GM18505 (cell line): ENCODE data around the gene UBA5.
A peak's percentile ranks its signal among the peaks of the same experiment; 100 is the strongest.

Experiments
- ATAC-seq: cut with Tn5 transposase; IDR thresholded peaks from one replicate; pipeline ENCODE4 v1.9.1; 2021; ENCODE audit not compliant: unreplicated experiment
- POLR2A ChIP-seq: IDR thresholded peaks from 4 replicates; pipeline ENCODE4 v1.6.1; 2011; ENCODE audit warnings: borderline replicate concordance; ENCODE audit not compliant: insufficient read depth, insufficient read length; ENCODE audit errors: extremely low read depth

UBA5 gene

DNA sequence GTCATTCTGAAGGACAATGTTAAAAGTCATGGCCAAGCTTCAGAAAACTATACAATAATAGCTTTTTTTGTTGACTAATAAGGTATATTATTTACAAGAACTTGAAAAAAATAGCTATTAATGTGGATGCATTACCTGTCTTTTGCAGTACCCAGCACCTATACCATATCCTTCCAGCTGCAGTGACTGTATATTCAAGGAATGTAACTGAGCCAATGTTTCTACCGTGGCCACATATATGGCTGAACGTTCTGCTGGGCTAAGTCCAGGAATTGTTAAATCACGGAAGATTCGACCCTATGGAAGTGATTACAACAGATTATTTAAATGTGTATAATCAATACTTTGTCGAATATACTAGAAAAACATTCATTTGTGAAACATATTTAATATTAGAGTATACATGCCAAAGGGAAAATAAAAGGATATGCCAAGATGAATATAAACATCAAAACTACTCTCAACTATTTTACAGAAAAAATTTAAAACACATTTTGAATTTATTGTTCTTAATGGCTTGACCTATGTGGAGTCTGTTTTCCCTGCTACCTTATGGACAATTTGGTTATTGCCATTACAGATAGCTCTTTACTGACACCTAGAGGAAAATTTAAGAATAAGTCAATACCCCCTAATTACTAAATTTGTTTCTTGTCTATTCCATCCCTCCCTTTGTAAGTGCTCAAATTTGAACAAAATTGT, 18.1 kb upstream of the UBA5 start:
- no peak for ATAC-seq
- TF ChIP-seq POLR2A: no peak

DNA sequence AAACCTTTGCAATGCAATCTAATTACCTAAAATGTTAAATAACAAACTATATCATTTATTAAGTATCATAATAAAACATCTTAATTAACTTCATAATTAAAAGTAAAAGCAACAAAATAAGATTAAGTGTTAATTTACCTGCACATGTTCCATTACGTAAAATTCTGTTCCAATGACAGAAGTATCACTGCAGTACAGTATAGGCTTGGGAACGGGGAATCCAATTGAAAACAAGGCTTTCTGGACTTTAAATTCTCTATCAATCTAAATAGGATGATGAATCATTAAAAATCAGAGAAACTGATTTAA, 17.6 kb upstream of the UBA5 start:
- no peak for TF ChIP-seq POLR2A
- no peak for ATAC-seq

DNA sequence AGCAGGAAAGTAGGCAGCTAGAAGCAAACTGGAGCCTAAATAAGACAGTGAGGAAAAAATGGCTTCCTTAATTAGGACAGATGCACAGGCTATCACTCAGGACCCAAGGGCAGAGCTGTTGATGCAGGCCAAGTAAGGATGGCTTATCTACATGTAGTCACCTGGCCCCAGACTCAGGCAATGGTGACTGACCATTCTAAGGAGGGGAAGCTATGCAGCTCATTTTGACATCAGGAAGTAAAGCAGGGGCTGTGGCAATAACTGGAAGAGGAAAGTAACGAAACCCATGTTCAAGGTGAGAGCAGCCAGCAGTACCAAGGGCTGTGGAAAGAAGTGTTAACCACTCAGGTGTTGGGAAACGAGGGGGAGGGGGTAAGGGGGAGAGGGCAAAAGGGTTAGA, 16.8 kb upstream of the UBA5 start:
- ATAC-seq: no peak
- TF ChIP-seq POLR2A: no peak

DNA sequence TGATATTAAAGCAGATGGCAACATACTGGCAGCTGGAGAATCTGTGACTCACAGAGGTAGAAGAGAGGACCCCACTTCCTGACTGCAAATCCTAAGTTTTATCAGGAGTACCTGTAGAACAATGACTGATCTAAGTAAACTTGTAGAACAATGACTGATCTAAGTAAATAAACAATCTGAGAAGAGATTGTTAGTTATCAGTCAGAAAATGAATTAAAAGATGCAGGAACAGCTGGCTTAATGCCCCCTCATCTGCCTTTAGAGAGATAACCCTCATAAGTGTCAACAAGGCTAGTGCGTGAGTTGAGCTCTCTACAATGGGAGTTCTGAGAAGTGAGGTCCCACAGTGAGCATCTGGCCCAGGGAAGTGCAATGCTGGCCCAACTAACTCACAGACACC, 15.1 kb upstream of the UBA5 start:
- TF ChIP-seq POLR2A: no peak
- ATAC-seq: no peak

DNA sequence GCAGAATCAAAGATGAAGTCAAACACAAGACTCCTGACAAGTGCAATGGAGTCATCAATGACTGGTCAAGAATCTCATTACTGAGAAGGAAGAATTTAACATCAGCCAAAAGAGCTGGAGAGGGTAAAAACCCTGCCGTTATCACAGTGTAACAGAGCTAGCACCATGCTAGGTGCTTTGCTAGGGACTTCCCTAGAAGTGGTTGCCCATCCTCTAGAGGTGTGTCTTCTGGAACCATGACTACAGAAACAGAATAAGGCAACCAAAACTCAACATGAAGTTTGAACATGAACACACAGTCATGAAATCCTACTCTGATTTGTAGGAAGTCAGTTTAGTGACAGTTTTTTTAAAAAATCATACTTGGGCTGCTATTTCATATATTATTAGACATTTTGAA, 10.0 kb upstream of the UBA5 start:
- TF ChIP-seq POLR2A: no peak
- ATAC-seq: no peak

DNA sequence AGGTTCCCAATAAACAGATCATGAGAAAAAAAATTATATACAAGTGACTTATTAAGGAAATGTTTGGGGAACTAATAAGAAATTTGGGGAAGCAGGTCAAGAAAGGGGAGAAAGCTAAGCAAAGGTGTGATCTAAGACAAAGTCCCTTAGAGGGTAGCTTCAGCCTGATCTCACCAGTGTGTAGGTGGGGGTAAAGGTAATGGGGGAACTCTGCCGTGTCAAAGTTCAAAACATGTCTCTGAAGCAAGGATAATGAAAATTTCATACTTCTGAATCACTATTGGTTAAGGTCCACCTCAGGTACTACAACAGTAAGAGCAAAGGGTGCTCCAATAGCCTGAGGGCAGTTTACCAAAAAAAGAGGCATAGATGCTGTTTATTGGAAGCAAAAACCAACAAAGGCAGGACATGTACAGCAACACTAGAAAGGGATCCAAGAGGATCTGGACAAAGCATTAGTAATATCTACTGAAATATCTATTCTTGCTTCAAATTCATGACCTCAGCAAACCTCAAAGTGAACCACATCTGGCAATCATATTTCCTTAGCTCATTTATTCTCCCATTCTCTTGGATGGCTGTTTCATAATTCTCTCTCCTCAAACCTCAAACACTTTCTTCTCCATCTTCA, 7.4 kb upstream of the UBA5 start:
- TF ChIP-seq POLR2A: no peak
- ATAC-seq: no peak

DNA sequence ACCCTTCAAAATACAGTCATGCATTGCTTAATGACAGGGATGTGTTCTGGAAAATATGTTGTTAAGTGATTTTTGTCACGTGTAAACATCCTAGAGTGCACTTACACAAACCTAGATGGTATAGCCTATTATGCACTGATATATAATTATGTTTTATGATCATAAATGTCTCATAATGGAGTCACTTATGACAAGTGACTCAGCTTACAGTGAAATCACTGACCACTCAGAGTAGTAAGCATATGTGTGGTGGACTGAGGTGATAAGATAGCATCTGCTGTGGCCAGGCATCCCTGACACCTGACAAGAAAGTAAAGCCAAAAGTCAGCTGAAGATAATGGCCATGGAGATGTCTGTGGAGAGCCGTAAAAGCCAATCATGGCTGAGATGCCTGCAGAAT, 5.9 kb upstream of the UBA5 start:
- TF ChIP-seq POLR2A: no peak
- no peak for ATAC-seq

DNA sequence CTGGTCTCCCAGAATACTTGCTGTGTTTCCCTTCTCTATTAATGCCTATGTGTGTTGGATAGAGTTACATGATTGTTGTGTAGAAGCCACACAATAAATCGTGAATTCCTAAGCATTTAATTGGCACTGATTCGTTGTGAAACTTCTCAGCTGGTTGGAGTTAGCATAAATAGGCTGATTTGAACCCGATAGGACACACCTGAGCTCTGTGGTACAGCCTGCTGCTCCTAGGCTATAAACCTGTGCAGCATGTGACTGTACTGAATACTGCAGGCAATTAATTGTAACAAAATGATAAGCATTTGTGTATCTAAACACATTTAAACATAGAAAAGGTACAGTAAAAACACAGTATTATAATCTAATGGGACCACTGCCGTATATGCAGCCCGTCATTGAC, 5.4 kb upstream of the UBA5 start:
- TF ChIP-seq POLR2A: no peak
- no peak for ATAC-seq

DNA sequence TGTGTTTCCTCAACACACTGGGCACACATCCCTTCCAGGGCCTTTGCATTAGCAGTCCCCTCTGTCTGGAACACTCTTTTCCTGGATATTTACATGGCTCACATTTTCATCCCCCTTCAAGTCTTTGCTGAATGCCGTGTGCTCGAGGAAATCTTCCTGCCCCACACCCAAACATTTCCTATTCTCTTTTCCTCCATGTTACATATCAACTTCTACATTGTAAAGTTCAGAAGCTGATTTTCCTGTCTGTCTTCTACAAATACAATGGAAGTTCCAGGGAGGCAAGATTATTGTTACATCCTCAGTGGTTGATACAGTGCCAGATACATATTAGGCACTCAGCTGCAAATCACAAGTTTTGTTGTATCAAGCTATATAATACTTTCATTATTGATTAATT, 4.7 kb upstream of the UBA5 start:
- ATAC-seq: no peak
- no peak for TF ChIP-seq POLR2A

DNA sequence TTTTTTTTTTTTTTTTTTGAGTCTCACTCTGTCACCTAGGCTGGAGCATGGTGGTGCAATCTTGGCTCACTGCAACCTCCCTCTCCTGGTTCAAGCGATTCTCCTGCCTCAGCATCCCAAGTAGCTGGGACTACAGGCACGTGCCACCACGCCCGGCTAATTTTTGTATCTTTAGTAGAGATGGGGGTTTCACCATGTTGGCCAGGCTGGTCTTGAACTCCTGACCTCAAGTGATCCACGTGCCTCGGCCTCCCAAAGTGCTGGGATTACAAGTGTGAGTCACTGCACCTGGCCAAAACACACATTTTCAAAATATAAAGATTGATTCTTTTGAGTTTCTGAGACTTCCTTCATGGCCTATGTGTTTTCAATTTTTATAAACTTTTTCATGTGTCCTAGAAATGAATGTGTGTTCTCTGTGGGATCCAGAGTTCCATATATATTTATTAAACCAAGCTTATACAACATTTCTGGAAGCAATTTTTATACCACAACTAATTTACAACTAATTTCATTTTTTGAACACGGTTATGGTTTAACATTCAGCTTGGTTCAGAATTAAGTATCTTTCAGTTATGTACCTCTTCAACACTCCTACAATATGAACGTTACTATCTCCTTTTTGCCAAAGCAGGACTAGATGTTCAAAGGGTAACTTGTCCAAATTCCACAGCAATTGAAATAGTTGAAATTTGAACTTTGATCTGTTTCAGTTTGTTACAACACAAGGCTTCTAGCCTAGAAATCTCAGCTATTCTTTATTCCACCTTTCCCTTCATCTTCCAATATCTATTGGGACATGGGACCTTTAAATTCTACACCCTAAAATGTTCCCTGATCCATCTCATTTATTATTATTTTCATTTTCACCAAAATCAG, 2.0 kb upstream of the UBA5 start:
- no peak for TF ChIP-seq POLR2A
- no peak for ATAC-seq

DNA sequence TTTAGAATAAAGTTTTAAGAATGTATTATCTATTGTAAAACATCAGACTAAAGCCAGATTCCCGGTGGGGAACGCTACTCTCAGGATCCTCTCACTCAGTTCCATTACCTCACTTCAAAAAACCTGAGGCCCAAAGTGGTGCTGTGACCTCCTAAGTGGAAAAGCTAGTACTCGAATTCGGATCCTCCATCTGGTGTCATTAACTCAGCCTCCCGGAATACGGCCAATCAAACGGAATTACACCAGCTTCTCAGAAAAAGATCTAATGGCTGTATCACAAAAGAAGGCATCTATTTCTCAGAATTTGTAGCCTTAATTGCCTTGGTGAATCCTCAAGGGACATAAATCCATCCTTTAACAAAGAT, 1.1 kb upstream of the UBA5 start:
- TF ChIP-seq POLR2A: no peak
- no peak for ATAC-seq

DNA sequence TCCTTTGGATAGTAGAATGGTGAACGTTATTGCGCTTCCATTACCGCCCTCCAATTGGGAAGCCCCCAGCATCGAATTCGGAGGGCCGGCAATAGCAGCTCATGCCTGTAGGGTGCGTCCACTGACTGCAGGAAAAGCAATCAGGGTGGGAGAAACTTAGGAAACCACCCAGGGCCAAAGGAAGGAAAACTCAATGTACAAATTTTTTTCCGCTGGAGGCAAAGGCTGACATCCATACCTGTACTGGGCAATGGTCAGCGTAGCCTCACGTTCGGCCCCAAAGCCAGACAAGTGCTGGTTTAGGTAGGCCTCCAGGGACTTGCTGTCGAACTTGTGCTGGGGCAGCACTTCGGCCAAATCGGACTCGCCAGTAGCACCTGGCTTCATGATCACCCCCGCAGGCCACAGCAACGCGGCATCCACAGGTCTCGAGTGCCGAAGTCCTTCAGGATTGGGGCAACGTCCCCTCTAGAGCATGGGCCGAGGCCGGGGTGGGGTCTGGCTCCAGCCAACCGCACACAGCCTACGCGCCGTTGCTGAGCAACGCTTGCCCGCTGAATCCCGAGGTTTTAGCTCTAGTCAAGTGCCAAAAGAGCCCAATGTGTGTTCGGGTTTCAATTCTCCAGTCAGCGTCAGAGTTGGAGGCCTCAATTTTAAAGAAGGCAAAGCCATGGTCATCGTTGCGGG, 621 bp upstream of the UBA5 start, which contains the start of gene ACAD11:
ACAD11 (minus strand) TSS at position 445 of the 687 bp plus-strand sequence; CDS start at position 387, 58 bp downstream.
- no peak for TF ChIP-seq POLR2A
- peak; percentile 55 for ATAC-seq

DNA sequence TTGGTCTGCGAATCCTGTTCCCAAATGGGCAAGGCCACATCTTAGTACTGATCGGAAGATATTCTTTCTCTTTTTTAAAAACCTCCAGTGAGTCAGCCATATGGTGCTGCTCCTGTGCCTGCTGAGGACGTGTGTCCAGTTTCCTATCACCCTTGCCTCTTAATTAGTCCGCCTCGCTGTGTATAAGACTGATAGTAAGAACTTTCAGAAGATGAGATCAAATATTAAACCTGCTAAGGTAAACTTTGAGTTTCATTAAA, 612 bp downstream of the UBA5 start:
- TF ChIP-seq POLR2A: no peak
- ATAC-seq: peak; percentile 1
